ENCODE measurements around the gene GPRASP1.

- TF ChIP-seq CTCF (IDR thresholded peaks at IDR 0.05) (no peak), POLR2A (IDR thresholded peaks at IDR 0.05) (no peak)
Observed at GRCh38 chrX:102672856-102673255, 21.6 kb downstream of the GPRASP1 start.
